WTC11 (cell line): ENCODE data around the gene SPAAR. TPM values are rescaled to one million over a fixed set of nuclear protein-coding genes. Genes with fewer than 3 reads are reported as not detected.
"Not testable (repeated sequence)": the region's sequence is repeated elsewhere in the genome, so short reads cannot be mapped to it uniquely, and the experiment has no call there.

Experiments
- ATAC-seq: fragments of 200-7000 bp; cut with Tn5 transposase; 2 replicates; pipeline ENCODE4 v1.10.0; 2021; ENCODE audit warnings: mild to moderate bottlenecking, moderate library complexity
- CTCF ChIA-PET: fragments of 300-600 bp; sonication (Branson Sonifier 250); formaldehyde crosslinking; loops from one replicate; lab custom pipeline; 2021; ENCODE audit warnings: antibody characterized with exemption; lab: Charles Lee
- POLR2A ChIA-PET: fragments of 350-600 bp; sonication (Branson Sonifier 250); formaldehyde crosslinking; loops from one replicate; lab custom pipeline; 2021; ENCODE audit warnings: antibody characterized with exemption; lab: Charles Lee
- DNase-seq: peaks from one replicate; pipeline ENCODE4 v3.0.0; 2021; ENCODE audit warnings: low spot score
- H3K27ac Mint-ChIP-seq: 2 replicates; pipeline ENCODE4 v1.8.0; 2021; ENCODE audit warnings: mixed read lengths
- H3K27me3 Mint-ChIP-seq: 2 replicates; pipeline ENCODE4 v1.8.0; 2021; ENCODE audit warnings: low read depth, mild to moderate bottlenecking, moderate library complexity, mixed read lengths
- H3K36me3 Mint-ChIP-seq: 2 replicates; pipeline ENCODE4 v1.8.0; 2021; ENCODE audit warnings: mixed read lengths
- H3K4me1 Mint-ChIP-seq: 2 replicates; pipeline ENCODE4 v1.8.0; 2022; ENCODE audit warnings: mixed read lengths
- H3K4me3 Mint-ChIP-seq: 2 replicates; pipeline ENCODE4 v1.8.0; 2021; ENCODE audit warnings: mild to moderate bottlenecking, moderate library complexity, mixed read lengths
- H3K9me3 Mint-ChIP-seq: 2 replicates; pipeline ENCODE4 v1.8.0; 2021; ENCODE audit warnings: mixed read lengths
- AFF4 ChIP-seq: sonication (generic); formaldehyde crosslinking; IDR thresholded peaks from 2 replicates; pipeline ENCODE4 v1.8.1; 2023; ENCODE audit warnings: mild to moderate bottlenecking, missing genetic modification reagents, borderline replicate concordance
- ATF1 ChIP-seq: sonication (generic); formaldehyde crosslinking; IDR thresholded peaks from 2 replicates; pipeline ENCODE4 v1.8.1; 2023; ENCODE audit warnings: mild to moderate bottlenecking, moderate library complexity, missing genetic modification reagents
- E2F1 ChIP-seq: sonication (generic); formaldehyde crosslinking; IDR thresholded peaks from 2 replicates; pipeline ENCODE4 v1.8.0; 2022; ENCODE audit warnings: mild to moderate bottlenecking, missing genetic modification reagents
- EMX1 ChIP-seq: fragments of 250-450 bp; sonication (Bioruptor Pico); IDR thresholded peaks from 2 replicates; pipeline ENCODE4 v1.8.0; 2021; ENCODE audit warnings: mild to moderate bottlenecking
- ESRRA ChIP-seq: sonication (generic); formaldehyde crosslinking; IDR thresholded peaks from 2 replicates; pipeline ENCODE4 v1.8.1; 2022; ENCODE audit warnings: mild to moderate bottlenecking, missing genetic modification reagents, borderline replicate concordance
- FOXK1 ChIP-seq: sonication (generic); formaldehyde crosslinking; IDR thresholded peaks from 2 replicates; pipeline ENCODE4 v1.8.0; 2022; ENCODE audit warnings: mild to moderate bottlenecking, moderate library complexity, missing genetic modification reagents
- GTF2I ChIP-seq: fragments of 250-450 bp; sonication (Bioruptor Pico); conservative IDR thresholded peaks from 2 replicates; pipeline ENCODE4 v1.4.0; 2021; ENCODE audit warnings: mild to moderate bottlenecking
- JAZF1 ChIP-seq: fragments of 250-450 bp; sonication (Bioruptor Pico); IDR thresholded peaks from 2 replicates; pipeline ENCODE4 v1.9.0; 2021; ENCODE audit warnings: moderate library complexity, mild to moderate bottlenecking, inconsistent platforms
- JUN ChIP-seq: sonication (generic); formaldehyde crosslinking; IDR thresholded peaks from 2 replicates; pipeline ENCODE4 v1.8.0; 2023; ENCODE audit warnings: mild to moderate bottlenecking, missing genetic modification reagents
- KAT7 ChIP-seq: sonication (generic); formaldehyde crosslinking; IDR thresholded peaks from 2 replicates; pipeline ENCODE4 v1.8.1; 2023; ENCODE audit warnings: missing genetic modification reagents, mild to moderate bottlenecking, borderline replicate concordance
- NR2C2 ChIP-seq: sonication (generic); formaldehyde crosslinking; IDR thresholded peaks from 2 replicates; pipeline ENCODE4 v1.8.0; 2022; ENCODE audit warnings: mild to moderate bottlenecking, missing genetic modification reagents
- OVOL2 ChIP-seq: fragments of 250-450 bp; sonication (Bioruptor Pico); IDR thresholded peaks from 2 replicates; pipeline ENCODE4 v1.9.0; 2021; ENCODE audit warnings: mild to moderate bottlenecking, borderline replicate concordance
- PREB ChIP-seq: sonication (generic); formaldehyde crosslinking; IDR thresholded peaks from 2 replicates; pipeline ENCODE4 v1.8.1; 2022; ENCODE audit warnings: mild to moderate bottlenecking, missing genetic modification reagents, moderate library complexity, borderline replicate concordance
- RELA ChIP-seq: sonication (generic); formaldehyde crosslinking; IDR thresholded peaks from 2 replicates; pipeline ENCODE4 v1.8.1; 2022; ENCODE audit warnings: missing genetic modification reagents, mild to moderate bottlenecking, borderline replicate concordance
- USF2 ChIP-seq: sonication (generic); formaldehyde crosslinking; IDR thresholded peaks from 2 replicates; pipeline ENCODE4 v1.8.1; 2023; ENCODE audit warnings: mild to moderate bottlenecking, missing genetic modification reagents, moderate library complexity
- ZNF396 ChIP-seq: fragments of 250-450 bp; sonication (Bioruptor Pico); IDR thresholded peaks from 2 replicates; pipeline ENCODE4 v1.8.0; 2021; ENCODE audit warnings: mild to moderate bottlenecking, moderate library complexity, borderline replicate concordance
- ZNF423 ChIP-seq: fragments of 250-450 bp; sonication (Bioruptor Pico); IDR thresholded peaks from 2 replicates; pipeline ENCODE4 v2.1.2; 2022; ENCODE audit warnings: mild to moderate bottlenecking, moderate library complexity
- ZNF512 ChIP-seq: sonication (generic); formaldehyde crosslinking; IDR thresholded peaks from 2 replicates; pipeline ENCODE4 v1.8.1; 2022; ENCODE audit warnings: missing genetic modification reagents, borderline replicate concordance
- total RNA-seq: library from RNA; stranded (reverse); gene quantifications from 3 replicates; pipeline ENCODE4 v1.2.3, GENCODE V29; 2021

SPAAR gene
- total RNA-seq, 1 experiment from 2014 or later = 0.33 TPM

GRCh38 chr9:35911690-35912089, 2.4 kb downstream of the SPAAR start (continued):
- no peak for TF ChIP-seq EMX1 (CRISPR knock-in tag)
- TF ChIP-seq JAZF1 (CRISPR knock-in tag) = no peak
- TF ChIP-seq ATF1 (CRISPR knock-in tag) = no peak
- TF ChIP-seq KAT7 (CRISPR knock-in tag) = no peak
- TF ChIP-seq FOXK1 (CRISPR knock-in tag) = no peak
- TF ChIP-seq NR2C2 (CRISPR knock-in tag) = no peak

GRCh38 chr9:35912791-35913400, 3.6 kb downstream of the SPAAR start:
- Mint-ChIP-seq H3K36me3 (no peaks in the 10 kb centered on the region), H3K4me1 (peaks cover 33% of the 10 kb centered on the region)
- no peak for ATAC-seq
- POLR2A ChIA-PET = no interaction called here
- TF ChIP-seq AFF4 (CRISPR knock-in tag) = no peak
- no peak for TF ChIP-seq NR2C2 (CRISPR knock-in tag)
- TF ChIP-seq PREB (CRISPR knock-in tag) = no peak
- TF ChIP-seq ZNF512 (CRISPR knock-in tag) = no peak
- TF ChIP-seq JUN (CRISPR knock-in tag) = no peak
- TF ChIP-seq, all 79 proteins: peak for 0
- no peak overlapping the region for H3K27ac Mint-ChIP-seq
- no peak for DNase-seq
- CTCF ChIA-PET = interaction anchor here (1.9 to 2.4 kb wide), 2 partner anchors 10 to 123 kb away, joined by 10 to 12 read pairs; no protein-coding TSS in a partner anchor
- no peaks in the 10 kb centered on the region for H3K9me3 Mint-ChIP-seq
- H3K4me3 Mint-ChIP-seq = no peak overlapping the region
- peaks cover 4% of the 10 kb centered on the region; the same call in 1 of the 2 replicates for H3K27me3 Mint-ChIP-seq

GRCh38 chr9:35913429-35913828, 4.1 kb downstream of the SPAAR start:
- H3K9me3 Mint-ChIP-seq, H3K27me3 Mint-ChIP-seq, POLR2A ChIA-PET, H3K36me3 Mint-ChIP-seq, ATAC-seq, H3K4me3 Mint-ChIP-seq, DNase-seq, H3K27ac Mint-ChIP-seq: not testable (repeated sequence)
- CTCF ChIA-PET = interaction anchor here (2.4 kb wide), 1 partner anchor 123 kb away, joined by 12 read pairs; no protein-coding TSS in a partner anchor
- peaks cover 28% of the 10 kb centered on the region for H3K4me1 Mint-ChIP-seq

GRCh38 chr9:35914301-35914807, 5.1 kb downstream of the SPAAR start:
- ChIA-PET CTCF (interaction anchor here (0.7 to 1.0 kb wide), 2 partner anchors 11 to 31 kb away, joined by 3 to 4 read pairs; no protein-coding TSS in a partner anchor), POLR2A (interaction anchor here (0.6 kb wide), 1 partner anchor 1457 kb away, joined by 3 read pairs; no protein-coding TSS in a partner anchor)
- Mint-ChIP-seq H3K27me3 (peaks cover 4% of the 10 kb centered on the region; the same call in 1 of the 2 replicates), H3K4me1 (peaks cover 19% of the 10 kb centered on the region), H3K36me3 (no peaks in the 10 kb centered on the region), H3K27ac (no peak overlapping the region), H3K4me3 (no peak overlapping the region), H3K9me3 (no peaks in the 10 kb centered on the region)
- ATAC-seq = no peak
- DNase-seq = no peak
- TF ChIP-seq ZNF423 (CRISPR knock-in tag) (no peak), ZNF396 (no peak), USF2 (no peak), E2F1 (no peak), JUN (CRISPR knock-in tag) (no peak), OVOL2 (CRISPR knock-in tag) (no peak), ESRRA (CRISPR knock-in tag) (no peak), FOXK1 (CRISPR knock-in tag) (no peak), RELA (CRISPR knock-in tag) (no peak), KAT7 (CRISPR knock-in tag) (no peak), GTF2I (no peak)
